Neural cell (in vitro differentiated cells): ENCODE measurements around the gene RPL22.

Source experiments
- EZH2 ChIP-seq: fragments of 200-600, 300-800 bp; shearing (Covaris generic), sonication (generic); IDR thresholded peaks from 2 replicates; pipeline ENCODE4 v1.6.1; 2014; ENCODE audit warnings: antibody characterized with exemption, low read length, borderline replicate concordance, mild to moderate bottlenecking; ENCODE audit not compliant: insufficient read depth, poor library complexity, severe bottlenecking
- RAD21 ChIP-seq: fragments of 450-650 bp; conservative IDR thresholded peaks from 2 replicates; pipeline ENCODE4 v1.6.1; 2014; ENCODE audit warnings: antibody characterized with exemption, mild to moderate bottlenecking, moderate library complexity
- TF ChIP-seq, protein P1 (sequence below): fragments of 450-650 bp; IDR thresholded peaks from 2 replicates; pipeline ENCODE4 v1.5.1; 2014; ENCODE audit warnings: antibody characterized with exemption, mild to moderate bottlenecking, moderate library complexity; ENCODE audit not compliant: poor library complexity, severe bottlenecking
- TF ChIP-seq, protein P2 (sequence below): IDR thresholded peaks from 2 replicates; pipeline ENCODE4 v1.6.1; 2012; ENCODE audit warnings: borderline replicate concordance

DNA sequence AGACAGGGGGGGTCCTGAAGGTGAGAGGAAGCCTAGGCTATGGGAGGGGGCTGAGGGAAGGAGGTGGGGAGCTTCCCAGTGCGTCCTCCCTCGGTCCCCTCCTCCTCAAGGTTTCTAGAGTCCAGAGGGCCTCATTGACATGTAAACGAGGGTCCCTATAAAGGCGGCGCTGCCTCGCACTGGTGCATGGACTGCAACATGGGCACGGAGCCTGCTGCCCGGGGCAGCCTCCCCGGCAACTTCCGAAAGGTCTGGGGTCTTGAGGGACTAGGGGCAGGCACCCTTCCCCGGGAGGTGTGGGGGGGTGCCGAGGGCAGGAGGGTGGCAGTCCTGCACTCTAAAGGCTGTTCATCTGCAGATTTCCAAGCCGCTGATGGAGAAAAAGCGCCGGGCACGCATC, 44.6 kb upstream of the RPL22 start, which contains the start of gene HES3:
- TF ChIP-seq EZH2, result no peak
- TF ChIP-seq, protein P1, sequence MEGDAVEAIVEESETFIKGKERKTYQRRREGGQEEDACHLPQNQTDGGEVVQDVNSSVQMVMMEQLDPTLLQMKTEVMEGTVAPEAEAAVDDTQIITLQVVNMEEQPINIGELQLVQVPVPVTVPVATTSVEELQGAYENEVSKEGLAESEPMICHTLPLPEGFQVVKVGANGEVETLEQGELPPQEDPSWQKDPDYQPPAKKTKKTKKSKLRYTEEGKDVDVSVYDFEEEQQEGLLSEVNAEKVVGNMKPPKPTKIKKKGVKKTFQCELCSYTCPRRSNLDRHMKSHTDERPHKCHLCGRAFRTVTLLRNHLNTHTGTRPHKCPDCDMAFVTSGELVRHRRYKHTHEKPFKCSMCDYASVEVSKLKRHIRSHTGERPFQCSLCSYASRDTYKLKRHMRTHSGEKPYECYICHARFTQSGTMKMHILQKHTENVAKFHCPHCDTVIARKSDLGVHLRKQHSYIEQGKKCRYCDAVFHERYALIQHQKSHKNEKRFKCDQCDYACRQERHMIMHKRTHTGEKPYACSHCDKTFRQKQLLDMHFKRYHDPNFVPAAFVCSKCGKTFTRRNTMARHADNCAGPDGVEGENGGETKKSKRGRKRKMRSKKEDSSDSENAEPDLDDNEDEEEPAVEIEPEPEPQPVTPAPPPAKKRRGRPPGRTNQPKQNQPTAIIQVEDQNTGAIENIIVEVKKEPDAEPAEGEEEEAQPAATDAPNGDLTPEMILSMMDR, result no peak
- TF ChIP-seq RAD21, result no peak
- TF ChIP-seq, protein P2, sequence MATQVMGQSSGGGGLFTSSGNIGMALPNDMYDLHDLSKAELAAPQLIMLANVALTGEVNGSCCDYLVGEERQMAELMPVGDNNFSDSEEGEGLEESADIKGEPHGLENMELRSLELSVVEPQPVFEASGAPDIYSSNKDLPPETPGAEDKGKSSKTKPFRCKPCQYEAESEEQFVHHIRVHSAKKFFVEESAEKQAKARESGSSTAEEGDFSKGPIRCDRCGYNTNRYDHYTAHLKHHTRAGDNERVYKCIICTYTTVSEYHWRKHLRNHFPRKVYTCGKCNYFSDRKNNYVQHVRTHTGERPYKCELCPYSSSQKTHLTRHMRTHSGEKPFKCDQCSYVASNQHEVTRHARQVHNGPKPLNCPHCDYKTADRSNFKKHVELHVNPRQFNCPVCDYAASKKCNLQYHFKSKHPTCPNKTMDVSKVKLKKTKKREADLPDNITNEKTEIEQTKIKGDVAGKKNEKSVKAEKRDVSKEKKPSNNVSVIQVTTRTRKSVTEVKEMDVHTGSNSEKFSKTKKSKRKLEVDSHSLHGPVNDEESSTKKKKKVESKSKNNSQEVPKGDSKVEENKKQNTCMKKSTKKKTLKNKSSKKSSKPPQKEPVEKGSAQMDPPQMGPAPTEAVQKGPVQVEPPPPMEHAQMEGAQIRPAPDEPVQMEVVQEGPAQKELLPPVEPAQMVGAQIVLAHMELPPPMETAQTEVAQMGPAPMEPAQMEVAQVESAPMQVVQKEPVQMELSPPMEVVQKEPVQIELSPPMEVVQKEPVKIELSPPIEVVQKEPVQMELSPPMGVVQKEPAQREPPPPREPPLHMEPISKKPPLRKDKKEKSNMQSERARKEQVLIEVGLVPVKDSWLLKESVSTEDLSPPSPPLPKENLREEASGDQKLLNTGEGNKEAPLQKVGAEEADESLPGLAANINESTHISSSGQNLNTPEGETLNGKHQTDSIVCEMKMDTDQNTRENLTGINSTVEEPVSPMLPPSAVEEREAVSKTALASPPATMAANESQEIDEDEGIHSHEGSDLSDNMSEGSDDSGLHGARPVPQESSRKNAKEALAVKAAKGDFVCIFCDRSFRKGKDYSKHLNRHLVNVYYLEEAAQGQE, result no peak
